GM10266 (cell line): ENCODE measurements around the gene SLC1A7.

Source experiments
- DNase-seq: peaks from one replicate; pipeline ENCODE4 v3.0.0; 2012; ENCODE audit errors: extremely low spot score
- CTCF ChIP-seq: IDR thresholded peaks from 2 replicates; pipeline ENCODE4 v1.5.1; 2012; ENCODE audit warnings: mild to moderate bottlenecking, low read depth; ENCODE audit not compliant: control insufficient read depth, insufficient read depth; ENCODE audit errors: missing control alignments

The SLC1A7 gene

GRCh38 chr1:53075761-53076163 is 66.7 kb downstream of the SLC1A7 start:
- DNase-seq: no peak
- TF ChIP-seq CTCF: no peak

- DNase-seq: no peak
- TF ChIP-seq CTCF: no peak
Observed at GRCh38 chr1:53075206-53075605, 67.2 kb downstream of the SLC1A7 start.

GRCh38 chr1:53074313-53075154 is 67.9 kb downstream of the SLC1A7 start:
- no peak for TF ChIP-seq CTCF
- no peak for DNase-seq

GRCh38 chr1:53073868-53074311 is 68.5 kb downstream of the SLC1A7 start:
- no peak for TF ChIP-seq CTCF
- no peak for DNase-seq

GRCh38 chr1:53073287-53073686 is 69.2 kb downstream of the SLC1A7 start:
- no peak for TF ChIP-seq CTCF
- DNase-seq: no peak

- TF ChIP-seq CTCF: no peak
- no peak for DNase-seq
Observed at GRCh38 chr1:53071915-53072314, 70.5 kb downstream of the SLC1A7 start.

GRCh38 chr1:53071167-53071865 is 71.1 kb downstream of the SLC1A7 start:
- TF ChIP-seq CTCF: no peak
- DNase-seq: no peak
